HG03565 (cell line): ENCODE results near the gene SMAD2.
"Not testable (repeated sequence)": the region's sequence is repeated elsewhere in the genome, so short reads cannot be mapped to it uniquely, and the experiment has no call there.

Experiments
- ATAC-seq: cut with Tn5 transposase; IDR thresholded peaks from one replicate; pipeline ENCODE4 v1.9.1; 2021; ENCODE audit warnings: mild to moderate bottlenecking, moderate library complexity; ENCODE audit not compliant: unreplicated experiment

Gene SMAD2

DNA sequence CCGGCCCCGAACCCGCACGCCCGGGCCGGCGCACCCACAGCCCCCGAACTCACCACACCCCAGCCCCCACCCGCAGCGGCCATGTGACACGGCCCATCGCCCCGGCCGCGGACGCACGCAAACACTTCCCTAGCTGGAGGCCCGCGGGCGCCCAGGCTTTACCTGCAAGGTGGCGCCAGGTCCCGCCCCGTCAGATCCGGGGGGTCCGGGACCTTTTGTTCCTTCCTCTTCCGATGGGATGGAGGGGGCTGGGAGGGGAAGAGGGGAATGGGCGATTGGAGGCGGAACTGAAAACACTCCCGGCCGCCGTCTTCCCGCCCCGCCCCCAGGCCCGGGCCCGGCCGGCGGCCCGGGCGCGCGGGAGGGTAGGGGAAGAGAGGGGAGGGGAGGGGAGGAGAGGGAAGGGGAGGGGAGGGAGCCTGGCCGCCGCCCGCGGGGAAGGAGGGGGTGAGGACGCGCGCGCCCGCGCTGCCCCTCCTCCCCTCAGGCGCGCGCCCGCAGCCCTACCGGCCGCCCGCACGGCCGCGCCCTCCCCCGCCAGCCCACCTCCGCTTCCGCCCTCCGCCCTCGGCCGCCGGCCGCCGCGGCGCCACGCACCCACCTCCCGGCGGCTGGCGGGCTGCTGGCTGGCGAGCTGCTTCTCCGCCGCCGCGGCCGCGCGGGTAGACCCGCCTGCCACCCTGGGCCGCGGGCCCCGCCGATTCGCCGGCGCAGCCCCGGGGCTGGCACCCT, at the start of gene SMAD2:
SMAD2 (minus strand) TSS at position 461 of the 732 bp plus-strand sequence. CDS start 33,903 bp downstream, outside the sequence.
- ATAC-seq, result peak; percentile 51

DNA sequence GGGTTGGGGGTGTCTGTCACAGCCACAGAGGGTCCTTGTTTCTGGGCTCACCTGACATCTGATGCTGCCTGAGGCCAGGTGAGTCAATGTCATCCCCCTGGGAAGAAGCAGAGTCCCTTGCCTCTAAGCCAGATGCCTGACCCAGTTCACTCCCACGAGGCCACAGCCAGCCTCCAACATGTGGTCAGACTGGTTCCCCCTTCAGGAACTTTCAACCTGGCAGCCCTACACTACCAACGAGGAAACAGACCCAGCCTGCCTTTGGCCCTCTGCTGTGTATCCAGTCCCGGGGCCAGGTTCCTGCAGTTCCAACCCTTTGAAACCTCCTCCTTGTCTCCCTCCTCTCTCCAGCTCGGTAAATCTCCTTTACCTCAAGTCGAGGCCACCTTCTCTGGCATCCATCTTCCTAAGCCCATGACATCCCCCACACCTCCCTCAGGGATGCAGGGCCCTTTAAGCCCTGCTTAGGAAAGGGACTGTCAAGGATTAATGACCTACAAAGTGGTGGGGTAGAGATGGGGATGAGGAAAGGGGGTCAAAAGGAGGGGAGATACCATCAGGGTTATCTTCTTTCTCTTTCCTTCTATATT, 49.2 kb upstream of the SMAD2 start:
- no peak for ATAC-seq

DNA sequence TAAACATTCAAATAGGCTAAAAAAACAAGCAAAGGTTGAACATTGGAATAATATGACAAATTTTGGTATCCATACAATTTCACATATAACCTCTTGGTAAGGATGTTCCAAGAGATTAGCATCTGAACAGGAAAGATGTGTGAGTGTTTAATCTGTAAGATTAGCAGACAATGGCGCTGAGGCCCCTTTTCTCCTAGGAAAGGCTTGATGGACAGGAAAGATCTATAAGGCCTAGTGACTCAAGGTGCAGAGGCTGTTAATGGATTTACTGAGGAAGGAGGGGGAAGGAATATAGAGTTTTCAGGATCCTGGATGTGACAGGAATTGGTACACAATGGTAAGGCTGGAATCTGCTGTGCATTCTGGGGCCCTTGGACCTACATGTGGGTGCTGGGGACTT, 48.1 kb upstream of the SMAD2 start:
- no peak for ATAC-seq

DNA sequence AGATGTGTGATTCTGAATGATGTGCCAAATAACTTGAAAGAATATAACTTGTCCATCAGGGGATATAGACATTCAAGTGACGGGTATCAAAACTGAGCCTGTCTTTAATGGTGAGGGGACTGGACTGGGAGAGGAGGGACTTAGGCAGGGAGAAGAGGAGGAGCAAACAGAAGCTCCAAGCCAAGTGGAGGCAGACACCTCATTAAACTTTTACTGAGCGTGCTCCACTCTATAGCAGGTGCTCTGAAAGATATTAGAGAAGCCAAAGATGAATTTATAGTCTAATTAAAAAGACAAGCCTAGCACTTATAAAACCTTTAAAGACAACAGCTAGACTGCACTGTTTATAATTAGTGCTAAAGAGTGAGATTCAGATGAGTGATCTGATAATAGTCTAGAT, 47.7 kb upstream of the SMAD2 start:
- no peak for ATAC-seq

DNA sequence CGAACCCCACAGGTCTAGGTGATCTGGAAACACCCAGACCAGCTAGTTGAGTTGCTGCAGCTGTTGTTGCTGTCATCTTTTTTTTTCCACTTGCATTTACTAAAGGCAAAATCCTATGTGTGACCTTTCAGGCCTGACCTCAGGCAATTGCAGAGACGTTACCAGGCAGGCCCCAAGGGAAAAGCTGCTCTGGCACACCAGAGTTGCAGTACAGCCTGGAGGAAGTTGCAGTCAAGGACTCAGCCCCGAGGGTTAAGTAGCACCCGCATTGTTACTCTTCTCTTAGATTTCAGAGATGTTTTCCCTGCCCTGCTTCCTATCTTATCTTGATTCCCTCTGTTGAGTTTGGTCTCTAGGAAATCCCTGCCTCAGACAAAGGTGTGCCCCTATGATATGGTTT, 45.2 kb upstream of the SMAD2 start:
- ATAC-seq, result no peak

DNA sequence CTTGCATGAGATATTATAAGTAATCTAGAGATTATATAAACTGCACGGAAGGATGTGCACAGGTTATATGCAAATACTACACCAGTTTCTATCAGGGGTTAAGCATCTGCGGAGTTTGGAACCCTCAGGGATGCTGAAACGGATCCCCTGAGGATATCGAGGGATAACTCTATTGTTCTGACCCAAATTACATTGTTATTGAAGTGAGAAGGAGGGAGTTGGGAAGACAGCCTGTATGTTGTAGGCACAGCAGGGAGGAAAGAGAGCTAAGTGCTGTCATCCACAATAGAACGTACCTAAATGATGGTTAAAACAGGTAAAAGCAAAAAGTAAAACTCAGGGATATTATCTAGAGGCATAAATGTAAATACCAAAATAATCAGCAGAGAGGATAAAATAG, 44.6 kb upstream of the SMAD2 start:
- ATAC-seq, result no peak

DNA sequence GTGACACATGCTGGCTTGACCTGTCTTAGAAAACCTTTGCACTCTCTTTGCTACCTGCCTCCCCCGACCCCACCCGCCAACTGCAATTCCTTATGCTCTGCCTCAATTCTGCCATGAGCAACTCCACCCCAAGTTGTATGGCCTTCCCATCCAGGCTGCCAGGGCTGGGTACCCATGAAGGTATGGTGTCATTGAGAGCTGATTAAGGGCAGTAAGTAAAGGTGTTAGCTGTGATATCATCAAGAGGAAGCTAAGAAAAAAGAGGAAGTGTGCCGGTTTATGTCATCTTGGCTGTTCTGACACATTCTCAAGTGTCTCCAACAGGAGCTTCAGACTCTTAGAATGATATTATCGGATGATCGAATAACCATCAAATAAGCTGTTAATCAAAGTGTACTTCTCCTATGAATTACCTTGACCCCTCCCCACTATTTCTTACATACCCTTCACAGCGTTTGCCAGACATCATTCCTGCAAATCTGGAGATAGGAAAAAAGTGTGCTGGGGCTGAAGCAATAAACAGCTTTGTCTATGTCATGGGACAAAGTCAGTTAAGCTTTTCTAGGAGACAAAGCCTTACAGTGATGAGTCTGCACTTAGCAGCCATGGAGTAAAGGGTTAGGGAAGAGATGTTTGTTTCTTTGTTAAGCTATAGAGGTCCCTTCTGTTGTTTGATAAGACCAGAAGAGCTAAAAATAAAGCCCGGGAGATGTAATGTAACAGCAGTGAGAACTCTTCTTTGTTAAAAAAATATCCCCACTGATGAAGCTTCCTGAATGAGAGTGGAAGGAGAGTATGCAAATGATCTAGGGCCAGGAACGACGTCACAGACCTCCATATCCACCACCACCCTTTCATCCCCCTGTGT, 40.4 kb upstream of the SMAD2 start:
- peak; percentile 59 for ATAC-seq

DNA sequence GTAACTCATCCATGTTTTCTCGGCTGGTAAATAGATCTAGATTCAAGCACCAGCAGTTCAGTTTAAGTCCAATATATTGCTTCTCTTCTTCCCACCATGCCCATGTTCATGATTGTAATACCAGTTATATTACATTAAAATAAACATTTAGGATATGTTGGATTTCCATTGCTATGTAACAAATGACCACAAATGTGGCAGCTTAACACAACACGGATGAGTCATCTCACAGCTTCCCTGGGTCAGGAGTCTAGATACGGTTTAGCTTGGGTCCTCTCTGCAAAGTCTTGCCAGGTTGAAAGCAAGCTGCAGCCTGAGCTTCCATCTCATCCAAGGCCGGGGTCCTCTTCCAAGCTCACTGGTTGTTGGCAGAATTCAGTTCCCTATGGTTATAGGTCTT, 39.4 kb upstream of the SMAD2 start:
- no peak for ATAC-seq

DNA sequence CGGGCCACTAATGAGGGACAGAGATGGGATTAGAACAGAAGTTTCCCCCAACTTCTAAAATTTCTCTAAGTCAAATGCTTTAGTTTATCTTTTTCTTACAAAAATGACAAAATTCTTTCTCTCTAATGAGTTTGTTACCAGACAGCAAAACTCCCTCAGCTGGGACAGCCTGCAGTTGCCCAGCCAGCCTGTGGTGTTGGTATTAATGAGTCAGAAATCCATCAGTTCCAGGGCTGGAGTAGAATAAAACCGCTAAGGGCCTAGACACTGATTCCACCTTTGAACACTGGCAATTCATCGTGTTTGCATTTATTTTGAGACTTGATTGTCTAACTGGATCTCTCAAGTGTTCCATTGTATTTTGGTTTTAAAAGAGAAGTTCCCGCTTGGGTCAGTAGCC, 38.3 kb upstream of the SMAD2 start:
- no peak for ATAC-seq

DNA sequence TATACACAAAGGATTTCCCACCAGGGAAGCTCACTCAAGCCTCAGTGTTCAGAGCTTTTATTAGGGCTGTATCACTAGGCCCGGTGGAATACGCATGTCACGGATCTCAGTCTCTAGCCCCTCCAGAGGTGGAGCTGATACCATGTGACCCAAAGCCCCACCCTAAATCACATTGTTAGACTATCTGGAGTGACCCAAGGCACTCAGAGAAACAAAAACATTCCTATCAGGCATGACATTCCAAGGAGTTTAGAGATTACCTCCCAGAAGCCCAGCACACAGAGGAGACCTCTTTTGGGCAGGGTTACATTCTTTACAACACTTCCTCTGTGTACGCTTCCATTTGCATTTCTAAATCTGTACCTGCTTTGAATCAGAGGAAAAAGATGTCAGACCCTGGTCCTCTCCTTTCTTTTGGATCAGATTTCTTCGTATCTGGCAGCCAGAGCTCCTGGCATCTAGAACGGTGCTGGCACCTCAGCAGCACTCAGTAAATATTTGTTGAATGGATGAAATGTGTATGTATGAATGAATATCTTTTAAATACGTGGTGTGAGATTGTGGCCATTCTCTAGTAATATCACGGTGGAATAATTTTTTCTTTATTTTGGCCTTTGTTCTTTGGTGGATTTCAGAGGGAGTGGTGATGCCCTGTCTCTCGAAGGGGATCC, 37.7 kb upstream of the SMAD2 start:
- no peak for ATAC-seq

DNA sequence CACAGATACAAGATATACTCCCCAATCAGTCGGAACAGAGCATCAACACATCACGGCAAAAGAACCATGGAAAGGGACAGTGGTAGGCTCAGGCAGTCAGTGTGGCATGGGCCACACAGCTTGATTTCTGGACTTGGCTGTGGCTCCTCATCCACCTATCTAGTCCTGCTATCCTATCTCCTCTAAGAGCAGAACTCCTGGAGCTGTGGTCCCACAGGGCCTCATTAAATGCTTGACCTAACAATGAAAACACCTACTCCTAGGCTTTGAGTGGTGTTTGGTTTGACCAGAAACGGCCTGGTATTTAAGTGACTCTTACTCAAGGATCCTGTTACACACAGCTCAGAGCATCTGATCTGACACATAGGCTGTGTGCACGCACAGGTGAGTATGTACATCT, 33.6 kb upstream of the SMAD2 start:
- ATAC-seq, result no peak

DNA sequence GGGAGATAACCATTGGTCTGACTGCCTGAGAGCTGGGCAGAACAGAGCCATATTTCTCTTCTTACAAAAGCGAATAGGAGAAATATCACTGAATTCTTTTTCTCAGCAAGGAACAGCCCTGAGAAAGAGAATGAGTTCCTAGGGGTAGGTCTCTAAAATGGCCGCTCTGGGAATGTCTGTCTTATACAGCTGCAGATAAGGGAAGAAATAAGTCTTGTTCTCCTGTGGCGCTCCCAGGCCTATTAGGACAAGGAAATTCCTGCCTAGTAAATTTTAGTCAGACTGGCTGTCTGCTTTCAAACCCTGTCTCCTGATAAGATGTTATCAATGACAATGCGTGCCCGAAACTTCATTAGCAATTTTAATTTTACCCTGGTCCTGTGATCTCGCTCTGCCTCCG, 30.5 kb upstream of the SMAD2 start:
- not testable (repeated sequence) for ATAC-seq

DNA sequence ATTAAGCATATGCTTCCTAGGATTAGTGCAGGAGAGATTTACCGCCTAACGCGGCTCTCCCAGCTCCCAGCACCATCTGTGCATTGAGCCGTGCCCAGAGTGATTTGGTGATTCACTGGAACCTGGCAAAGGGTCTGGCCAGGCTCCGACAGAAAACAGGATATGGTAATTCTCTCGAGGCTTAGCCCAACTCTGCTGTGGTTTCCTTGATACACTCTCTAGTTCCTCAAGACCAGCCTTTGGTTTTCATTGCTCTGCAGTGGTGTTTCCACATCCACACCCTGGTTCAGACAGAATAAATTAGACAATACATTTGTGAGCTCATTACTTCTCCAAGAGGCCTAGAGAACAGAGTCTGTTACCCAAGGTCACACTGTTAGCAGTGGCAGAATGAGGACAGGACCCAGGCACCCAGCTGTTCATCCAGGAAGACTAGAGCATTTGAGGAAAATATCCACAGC, 23.0 kb upstream of the SMAD2 start:
- peak; percentile 83 for ATAC-seq

DNA sequence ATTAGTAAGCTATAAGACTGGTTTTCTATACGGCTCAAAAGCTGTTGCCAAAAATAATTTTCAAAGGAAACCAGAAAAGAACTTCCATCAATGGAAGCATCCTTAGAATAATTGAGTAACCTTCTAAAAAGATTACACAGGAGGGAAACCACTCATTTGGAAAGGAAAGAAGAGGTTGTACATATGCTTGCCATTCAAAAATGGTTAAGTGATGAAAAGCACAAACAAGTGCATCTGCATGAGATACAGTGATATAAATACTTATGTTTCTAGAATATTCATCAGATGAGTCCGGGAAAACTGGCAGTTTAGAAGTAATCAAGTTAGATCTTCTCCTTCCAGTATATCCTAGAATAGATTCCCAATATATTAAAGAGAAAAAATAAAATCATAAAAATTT, 20.1 kb upstream of the SMAD2 start:
- no peak for ATAC-seq

DNA sequence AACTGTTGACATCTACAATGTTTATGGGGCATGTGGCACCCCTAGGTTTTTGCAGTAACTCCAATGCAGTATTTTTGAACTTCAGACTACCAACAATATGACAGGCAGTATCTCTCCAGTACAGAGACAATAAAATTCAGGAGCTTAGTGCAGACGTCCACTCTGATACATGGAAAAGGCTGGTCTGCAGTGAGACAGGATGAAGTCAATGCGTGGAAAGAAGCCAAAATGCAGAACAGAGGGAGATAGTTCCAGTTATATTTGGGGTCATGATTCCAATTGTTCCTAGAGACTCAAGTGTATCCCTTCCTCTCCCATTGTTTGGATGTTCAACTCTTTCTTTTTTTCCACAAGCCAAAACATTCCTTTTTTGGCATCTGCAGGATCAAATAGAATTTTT, 18.7 kb upstream of the SMAD2 start:
- ATAC-seq, result no peak

DNA sequence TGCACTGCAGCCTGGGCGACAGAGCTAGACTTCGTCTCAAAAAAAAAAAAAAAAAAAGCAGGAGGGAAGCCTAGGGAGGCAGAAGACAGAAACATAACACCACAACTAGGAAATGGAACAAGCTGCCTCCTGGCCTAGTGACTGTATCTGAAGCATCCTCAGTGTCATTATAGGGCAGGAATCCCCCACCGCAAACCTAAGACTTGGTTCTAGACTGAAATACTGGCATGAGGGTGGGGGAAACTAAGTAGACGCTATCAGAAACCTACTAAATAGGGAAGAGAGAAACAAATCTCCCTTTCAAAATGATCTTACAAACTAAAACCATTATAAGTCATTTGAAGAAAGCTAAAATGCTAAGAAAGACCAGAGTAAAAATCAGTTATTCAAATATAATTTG, 16.4 kb upstream of the SMAD2 start:
- no peak for ATAC-seq

DNA sequence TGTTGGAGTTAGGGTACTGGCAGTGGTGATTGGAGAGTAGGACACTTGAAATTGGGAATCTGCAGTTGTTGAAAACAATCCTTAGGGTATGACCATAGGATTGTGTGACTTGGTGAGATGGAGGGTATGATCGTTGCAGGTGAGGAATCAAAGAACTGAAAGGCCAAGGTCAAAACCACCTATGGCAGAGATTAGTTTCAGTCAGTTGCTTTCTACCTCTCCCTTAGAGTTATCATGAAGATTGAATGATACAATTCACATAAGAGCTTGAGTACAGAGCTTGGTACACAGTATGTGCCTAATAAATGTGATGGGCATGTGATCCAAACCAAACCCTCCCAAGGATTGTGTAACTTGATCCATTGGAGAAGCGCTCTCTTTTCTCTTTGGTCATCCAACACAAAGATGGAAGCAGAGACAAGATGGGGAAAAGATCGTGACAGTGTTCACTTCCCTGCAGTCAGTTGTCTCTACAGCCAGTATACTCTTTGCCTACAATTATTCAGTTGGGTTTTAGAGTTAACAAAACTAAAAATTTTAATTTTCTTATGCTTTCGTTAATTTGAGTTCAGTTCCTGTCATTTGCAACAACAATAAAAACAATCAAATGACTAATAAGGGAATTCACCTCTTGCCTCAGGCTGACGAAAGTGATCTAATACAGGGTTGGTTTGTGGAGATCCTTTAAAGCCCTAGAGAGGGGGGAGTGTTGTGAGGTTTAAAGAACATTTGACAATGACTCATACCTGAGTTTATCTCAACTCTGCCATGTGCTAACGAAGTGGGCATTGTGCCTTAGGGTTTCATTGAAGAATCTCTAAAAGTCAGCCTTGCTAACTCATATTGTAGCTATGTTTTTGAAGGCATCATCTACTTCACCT, 14.8 kb upstream of the SMAD2 start:
- ATAC-seq, result peak; percentile 65

DNA sequence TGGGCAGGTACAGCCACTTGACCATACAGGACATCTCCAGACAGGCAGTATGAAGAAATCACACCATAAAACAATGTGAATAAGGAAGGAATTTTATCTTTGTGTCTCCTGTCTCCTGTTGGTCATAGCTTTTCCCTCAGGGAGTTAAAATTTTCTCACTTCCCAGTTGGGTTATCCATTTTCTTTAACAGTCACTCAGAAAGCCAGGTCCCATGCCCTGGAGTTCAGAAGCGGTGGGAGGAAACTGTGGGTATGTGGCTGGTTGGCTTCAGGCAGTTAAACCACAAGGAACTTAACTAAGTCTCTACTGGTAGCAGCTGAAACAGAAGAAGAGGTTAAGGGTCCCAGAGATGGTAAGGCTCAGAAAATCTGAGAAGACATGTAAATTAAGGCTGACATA, 6.5 kb upstream of the SMAD2 start:
- no peak for ATAC-seq

DNA sequence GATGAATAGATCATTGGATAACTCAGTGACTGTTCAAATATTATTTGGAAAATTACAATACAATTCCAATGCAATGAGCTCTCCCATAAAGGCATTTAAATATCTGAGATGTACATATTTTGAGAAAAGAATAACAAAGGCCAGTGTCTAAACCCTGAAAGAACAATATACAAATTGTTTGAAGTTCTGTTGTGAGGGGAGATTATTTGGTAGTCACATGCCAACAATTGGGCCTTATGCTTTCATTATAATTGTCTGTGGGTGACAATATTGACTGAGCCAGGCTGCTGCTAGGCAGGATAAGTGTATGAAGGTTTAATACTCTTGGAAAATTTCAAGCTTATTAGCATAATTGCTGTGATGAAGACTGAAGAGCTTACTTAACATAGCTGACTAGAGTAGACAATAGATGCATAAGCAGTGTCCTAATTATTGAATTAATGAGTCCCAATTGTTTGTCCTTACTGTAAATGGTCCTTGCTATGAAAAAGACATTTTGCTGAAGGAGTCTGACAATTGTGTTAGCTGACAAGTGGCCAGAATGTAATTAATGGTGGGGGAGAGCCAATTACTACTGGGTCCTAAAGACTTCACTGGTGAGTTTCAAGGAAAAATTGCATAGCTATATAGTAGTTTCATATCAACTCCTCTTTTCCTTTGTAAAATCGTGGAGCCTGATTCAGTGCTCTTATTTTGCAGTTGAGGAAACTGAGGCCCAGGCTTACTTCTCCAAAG, 5.0 kb upstream of the SMAD2 start:
- no peak for ATAC-seq

DNA sequence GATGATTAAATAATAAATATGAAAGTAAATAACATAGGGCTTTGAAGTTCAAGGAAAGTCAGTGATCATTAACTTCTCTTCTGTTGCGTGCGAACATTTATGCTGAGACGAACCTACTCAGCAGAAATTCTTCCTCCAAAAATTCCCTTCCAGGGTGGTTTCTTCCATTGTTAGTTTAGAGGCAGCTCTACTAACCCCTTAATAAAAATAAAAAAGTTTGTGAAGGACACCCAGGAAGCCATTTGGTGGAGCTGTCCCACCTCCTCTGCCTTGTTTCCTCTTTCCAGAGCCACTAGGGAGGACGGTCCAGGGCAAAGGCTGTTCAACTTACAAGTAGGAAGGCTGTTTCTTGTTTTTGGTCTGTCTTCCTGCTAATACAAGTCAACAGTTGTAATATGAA, 2.1 kb upstream of the SMAD2 start:
- no peak for ATAC-seq
